ENCODE results near the gene SURF4.
"Not testable (repeated sequence)": the region's sequence is repeated elsewhere in the genome, so short reads cannot be mapped to it uniquely, and the experiment has no call there.

SURF4 gene

DNA sequence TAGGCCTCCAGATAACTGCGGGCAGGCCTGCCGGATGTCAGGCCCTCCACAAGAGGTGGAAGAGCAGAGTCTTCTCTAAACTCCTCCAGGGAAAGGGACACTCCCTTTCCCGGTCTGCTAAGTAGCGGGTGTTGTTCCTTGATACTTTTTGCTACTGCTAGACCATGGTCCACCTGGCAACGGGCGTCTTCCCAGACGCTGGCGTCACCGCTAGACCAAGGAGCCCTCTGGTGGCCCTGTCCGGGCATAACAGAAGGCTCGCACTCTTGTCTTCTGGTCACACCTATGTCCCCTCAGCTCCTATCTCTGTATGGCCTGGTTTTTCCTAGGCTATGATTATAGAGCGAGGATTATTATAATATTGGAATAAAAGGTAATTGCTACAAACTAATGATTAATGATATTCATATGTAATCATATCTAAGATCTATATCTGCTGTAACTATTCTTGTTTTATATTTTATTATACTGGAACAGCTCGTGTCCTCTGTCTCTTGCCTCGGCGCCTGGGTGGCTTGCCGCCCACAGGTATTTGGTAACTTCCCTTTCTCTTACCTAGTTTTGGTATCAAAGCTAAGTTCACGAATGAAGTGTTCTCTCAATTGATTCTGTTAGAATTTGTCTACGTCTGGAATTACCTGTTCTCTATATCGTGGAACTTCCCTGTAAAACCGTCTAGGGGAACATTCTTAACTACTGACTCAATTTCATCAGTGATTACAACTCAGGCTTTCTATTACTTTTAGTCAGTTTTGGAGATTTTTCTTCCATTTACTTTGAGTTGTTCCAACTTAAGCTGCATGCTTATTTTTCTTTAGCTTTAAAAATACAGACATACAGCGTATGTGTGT is 46.3 kb downstream of the SURF4 start:
- not testable (repeated sequence) for H3K27me3 ChIP-seq (replicated peaks; ENCODE audit: control insufficient read depth, insufficient read depth, low read length); H3K9ac ChIP-seq (ENCODE audit: low read length); H3K9me3 ChIP-seq (ENCODE audit: control insufficient read depth, low read length); H3K4me1 ChIP-seq (ENCODE audit: control insufficient read depth, insufficient read depth, low read length); H3K4me3 ChIP-seq (ENCODE audit: low read length)
- H3K36me3 ChIP-seq (ENCODE audit: control insufficient read depth, insufficient read depth, low read length, severe bottlenecking): peaks cover 45% of the 10 kb centered on the region
- DNase-seq (ENCODE audit: low read depth): peak; percentile 12

DNA sequence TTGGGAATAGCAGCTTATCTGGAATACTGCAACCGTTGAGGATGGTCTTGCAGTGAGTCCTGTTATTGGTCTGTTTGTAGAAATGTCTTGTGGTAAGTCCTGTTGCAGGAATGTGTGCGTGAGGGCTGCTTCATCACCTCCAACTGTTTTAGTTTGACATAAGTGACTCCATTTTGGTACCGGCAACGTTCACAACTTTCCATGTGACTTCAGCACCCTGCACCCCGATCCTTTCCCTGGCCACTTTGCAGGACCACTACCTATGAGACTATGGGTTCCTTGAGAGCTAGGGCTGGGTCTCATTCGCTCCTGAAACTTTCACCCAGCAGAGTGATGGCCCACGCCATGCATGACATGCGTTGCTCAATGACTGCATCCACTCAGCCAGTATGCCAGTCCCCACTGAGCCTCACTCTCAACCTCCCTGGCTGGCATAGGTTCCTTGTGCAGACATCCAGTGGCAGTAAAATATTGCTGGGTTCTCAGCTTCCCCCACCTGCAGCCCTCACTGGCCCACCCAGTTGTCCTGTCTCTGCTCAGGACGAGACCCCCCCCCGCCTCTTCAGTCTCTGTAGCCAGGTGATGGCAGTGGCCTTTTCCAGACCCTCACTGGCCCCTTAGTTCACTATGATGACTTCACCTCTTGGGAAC is 47.9 kb downstream of the SURF4 start:
- no peaks in the 10 kb centered on the region for H3K4me1 ChIP-seq (ENCODE audit: control insufficient read depth, insufficient read depth, low read length)
- H3K9me3 ChIP-seq (ENCODE audit: control insufficient read depth, low read length): peaks cover 4% of the 10 kb centered on the region
- H3K4me3 ChIP-seq (ENCODE audit: low read length): no peak overlapping the region
- no peak for DNase-seq (ENCODE audit: low read depth)
- H3K27me3 ChIP-seq (replicated peaks; ENCODE audit: control insufficient read depth, insufficient read depth, low read length): no peaks in the 10 kb centered on the region
- peaks cover 31% of the 10 kb centered on the region for H3K36me3 ChIP-seq (ENCODE audit: control insufficient read depth, insufficient read depth, low read length, severe bottlenecking)
- H3K9ac ChIP-seq (ENCODE audit: low read length): no peak overlapping the region

DNA sequence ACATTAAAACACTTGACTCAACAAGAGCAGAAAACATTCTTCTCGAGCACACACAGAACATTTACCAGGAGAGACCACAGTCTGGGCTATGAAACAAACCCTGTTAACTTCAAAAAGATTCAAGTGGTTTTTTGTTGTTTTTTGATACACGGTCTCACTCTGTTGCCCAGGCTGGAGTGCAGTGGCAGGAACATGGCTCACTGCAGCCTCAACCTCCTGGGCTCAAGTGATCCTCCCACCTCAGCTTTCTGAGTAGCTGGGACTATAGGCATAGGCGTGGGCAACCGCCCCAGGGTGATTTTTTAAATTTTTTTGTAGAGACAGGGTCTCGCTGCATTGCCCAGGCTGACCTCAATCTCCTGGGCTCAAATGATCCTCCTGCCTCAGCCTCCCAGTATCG is 48.8 kb downstream of the SURF4 start:
- not testable (repeated sequence) for DNase-seq (ENCODE audit: low read depth); H3K9ac ChIP-seq (ENCODE audit: low read length); H3K9me3 ChIP-seq (ENCODE audit: control insufficient read depth, low read length); H3K4me1 ChIP-seq (ENCODE audit: control insufficient read depth, insufficient read depth, low read length); H3K4me3 ChIP-seq (ENCODE audit: low read length); H3K27me3 ChIP-seq (replicated peaks; ENCODE audit: control insufficient read depth, insufficient read depth, low read length)
- peaks cover 22% of the 10 kb centered on the region for H3K36me3 ChIP-seq (ENCODE audit: control insufficient read depth, insufficient read depth, low read length, severe bottlenecking)

DNA sequence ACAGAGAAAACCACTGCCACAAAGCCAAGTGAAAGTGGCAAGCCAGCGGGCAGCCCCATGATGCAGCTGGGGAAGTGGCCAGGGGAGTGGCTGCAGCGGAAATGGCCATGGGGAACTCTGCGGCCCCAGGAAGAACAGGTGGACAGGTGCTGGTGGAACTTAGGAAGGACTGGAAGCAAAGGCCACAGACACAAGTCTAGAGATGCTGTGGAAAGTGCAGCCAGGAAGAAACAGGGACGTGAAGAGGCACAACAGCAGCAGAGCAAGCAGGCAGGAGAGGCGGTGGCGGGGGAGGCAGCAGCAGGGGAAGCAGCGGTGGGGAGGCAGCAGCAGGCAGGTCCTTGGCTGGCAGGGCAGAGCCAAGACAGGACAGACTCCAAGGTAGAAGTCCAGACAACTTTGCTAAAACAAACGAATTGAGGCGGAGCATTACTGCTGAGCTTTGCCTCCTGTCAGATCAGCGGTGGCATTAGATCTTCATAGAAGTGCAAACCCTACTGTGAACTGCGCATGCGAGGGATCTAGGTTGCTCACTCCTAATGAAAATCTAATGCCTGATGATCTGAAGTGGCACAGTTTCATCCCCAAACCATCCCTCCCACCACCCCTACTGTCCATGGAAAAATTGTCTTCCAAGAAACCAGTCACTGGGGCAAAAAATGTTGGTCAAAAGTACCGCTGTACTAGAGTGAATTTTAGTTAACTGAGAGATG is 51.7 kb downstream of the SURF4 start:
- no peak overlapping the region for H3K9ac ChIP-seq (ENCODE audit: low read length)
- H3K9me3 ChIP-seq (ENCODE audit: control insufficient read depth, low read length): peaks cover 4% of the 10 kb centered on the region
- no peaks in the 10 kb centered on the region for H3K4me1 ChIP-seq (ENCODE audit: control insufficient read depth, insufficient read depth, low read length)
- no peaks in the 10 kb centered on the region for H3K27me3 ChIP-seq (replicated peaks; ENCODE audit: control insufficient read depth, insufficient read depth, low read length)
- no peak overlapping the region for H3K4me3 ChIP-seq (ENCODE audit: low read length)
- H3K36me3 ChIP-seq (ENCODE audit: control insufficient read depth, insufficient read depth, low read length, severe bottlenecking): no peaks in the 10 kb centered on the region
- no peak for DNase-seq (ENCODE audit: low read depth)

DNA sequence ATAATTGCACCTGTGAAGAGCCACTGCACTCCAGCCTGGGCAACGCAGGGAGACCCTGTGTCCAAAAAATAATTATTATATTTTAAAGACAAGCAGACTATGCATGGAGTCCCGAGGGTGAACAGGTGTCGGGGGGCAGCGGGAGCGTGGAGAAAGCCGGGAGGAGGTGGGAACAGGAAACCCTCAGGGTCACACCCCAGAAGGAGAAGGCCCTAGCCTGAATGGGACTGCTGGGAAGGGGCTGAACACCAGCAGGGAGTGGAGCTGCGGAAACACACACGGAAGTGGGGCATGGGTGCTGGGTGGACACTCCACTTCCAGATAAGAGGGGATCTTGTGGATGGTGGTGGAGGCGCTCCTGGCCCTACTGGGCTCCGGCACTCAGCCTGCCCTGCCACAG is 52.6 kb downstream of the SURF4 start:
- H3K4me3 ChIP-seq (ENCODE audit: low read length): no peak overlapping the region
- no peaks in the 10 kb centered on the region for H3K27me3 ChIP-seq (replicated peaks; ENCODE audit: control insufficient read depth, insufficient read depth, low read length)
- H3K36me3 ChIP-seq (ENCODE audit: control insufficient read depth, insufficient read depth, low read length, severe bottlenecking): no peaks in the 10 kb centered on the region
- H3K9ac ChIP-seq (ENCODE audit: low read length): no peak overlapping the region
- DNase-seq (ENCODE audit: low read depth): no peak
- H3K4me1 ChIP-seq (ENCODE audit: control insufficient read depth, insufficient read depth, low read length): no peaks in the 10 kb centered on the region
- peaks cover 4% of the 10 kb centered on the region for H3K9me3 ChIP-seq (ENCODE audit: control insufficient read depth, low read length)

DNA sequence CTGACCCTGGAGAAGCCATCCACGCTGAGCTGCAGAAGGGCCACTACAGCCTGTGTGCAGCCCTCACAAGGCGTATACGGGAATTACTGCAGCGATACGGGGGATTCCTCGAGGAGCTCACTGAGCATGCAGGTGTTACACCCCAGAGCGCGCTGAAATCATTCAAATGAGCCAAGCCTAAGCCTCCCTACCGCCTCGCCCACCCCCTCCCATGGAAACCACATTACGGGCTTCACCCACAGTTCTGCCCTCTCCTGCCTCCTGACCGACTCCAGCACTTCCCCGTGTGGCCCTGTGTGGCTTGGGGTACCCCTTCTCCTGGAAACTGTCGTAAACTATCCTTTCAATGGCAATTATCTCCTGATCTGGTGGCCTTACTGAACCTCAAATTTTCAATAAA is 53.2 kb downstream of the SURF4 start:
- no peaks in the 10 kb centered on the region for H3K36me3 ChIP-seq (ENCODE audit: control insufficient read depth, insufficient read depth, low read length, severe bottlenecking)
- DNase-seq (ENCODE audit: low read depth): no peak
- H3K9ac ChIP-seq (ENCODE audit: low read length): no peak overlapping the region
- H3K9me3 ChIP-seq (ENCODE audit: control insufficient read depth, low read length): peaks cover 4% of the 10 kb centered on the region
- H3K4me1 ChIP-seq (ENCODE audit: control insufficient read depth, insufficient read depth, low read length): no peaks in the 10 kb centered on the region
- H3K27me3 ChIP-seq (replicated peaks; ENCODE audit: control insufficient read depth, insufficient read depth, low read length): no peaks in the 10 kb centered on the region
- H3K4me3 ChIP-seq (ENCODE audit: low read length): no peak overlapping the region

DNA sequence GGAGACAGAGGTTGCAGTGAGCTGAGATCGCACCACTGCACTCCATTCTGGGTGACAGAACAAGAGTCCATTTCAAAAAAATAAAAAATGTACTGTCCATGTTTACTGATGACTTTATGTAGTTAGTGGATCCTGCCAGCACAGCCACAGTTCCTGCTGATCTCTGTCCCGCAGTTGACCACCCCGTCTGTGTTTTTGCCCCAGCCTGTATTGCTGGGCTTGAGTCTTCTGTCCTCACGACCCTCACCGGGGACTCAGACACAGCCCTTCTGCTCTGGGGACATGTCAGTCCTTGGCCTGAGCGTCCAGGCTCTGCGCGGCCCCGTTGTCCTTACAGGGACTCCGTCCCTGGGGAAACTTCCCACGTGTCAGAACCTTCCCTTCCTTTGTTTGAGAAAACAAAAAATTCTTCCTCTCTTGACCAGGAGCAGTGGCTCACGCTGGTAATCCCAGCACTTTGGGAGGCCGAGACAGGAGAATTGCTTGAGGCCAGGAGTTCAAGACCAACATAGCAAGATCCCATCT is 54.4 kb downstream of the SURF4 start:
- no peaks in the 10 kb centered on the region for H3K4me1 ChIP-seq (ENCODE audit: control insufficient read depth, insufficient read depth, low read length)
- H3K4me3 ChIP-seq (ENCODE audit: low read length): no peak overlapping the region
- no peak overlapping the region for H3K9ac ChIP-seq (ENCODE audit: low read length)
- DNase-seq (ENCODE audit: low read depth): no peak
- H3K9me3 ChIP-seq (ENCODE audit: control insufficient read depth, low read length): peaks cover 4% of the 10 kb centered on the region
- H3K27me3 ChIP-seq (replicated peaks; ENCODE audit: control insufficient read depth, insufficient read depth, low read length): peaks cover 3% of the 10 kb centered on the region
- no peaks in the 10 kb centered on the region for H3K36me3 ChIP-seq (ENCODE audit: control insufficient read depth, insufficient read depth, low read length, severe bottlenecking)

DNA sequence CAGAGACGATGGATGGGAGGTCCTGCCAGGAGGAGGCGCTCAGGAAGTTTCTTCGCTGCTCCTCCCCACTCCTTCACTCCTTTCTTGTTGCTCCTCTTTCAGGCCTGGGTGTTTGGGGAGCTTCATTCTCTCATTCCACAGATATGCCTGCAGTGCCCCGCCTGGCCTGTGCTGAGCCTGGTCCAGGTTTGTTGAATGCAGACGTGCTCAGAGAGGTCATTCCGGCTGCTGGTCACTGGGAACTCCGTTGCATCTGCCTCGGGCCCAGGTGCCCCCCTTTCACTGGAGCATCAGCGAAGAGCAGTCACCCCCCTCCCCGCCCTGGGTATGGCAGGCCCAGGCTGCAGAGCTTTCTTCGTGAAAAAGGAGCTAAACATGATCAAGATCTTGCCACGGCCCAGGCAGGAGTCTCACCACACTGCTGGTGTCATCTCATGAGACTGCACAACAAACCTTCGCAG is 55.4 kb downstream of the SURF4 start:
- no peak overlapping the region for H3K9ac ChIP-seq (ENCODE audit: low read length)
- no peak overlapping the region for H3K4me3 ChIP-seq (ENCODE audit: low read length)
- H3K27me3 ChIP-seq (replicated peaks; ENCODE audit: control insufficient read depth, insufficient read depth, low read length): peaks cover 4% of the 10 kb centered on the region
- peaks cover 4% of the 10 kb centered on the region for H3K9me3 ChIP-seq (ENCODE audit: control insufficient read depth, low read length)
- no peaks in the 10 kb centered on the region for H3K36me3 ChIP-seq (ENCODE audit: control insufficient read depth, insufficient read depth, low read length, severe bottlenecking)
- H3K4me1 ChIP-seq (ENCODE audit: control insufficient read depth, insufficient read depth, low read length): no peaks in the 10 kb centered on the region
- no peak for DNase-seq (ENCODE audit: low read depth)

DNA sequence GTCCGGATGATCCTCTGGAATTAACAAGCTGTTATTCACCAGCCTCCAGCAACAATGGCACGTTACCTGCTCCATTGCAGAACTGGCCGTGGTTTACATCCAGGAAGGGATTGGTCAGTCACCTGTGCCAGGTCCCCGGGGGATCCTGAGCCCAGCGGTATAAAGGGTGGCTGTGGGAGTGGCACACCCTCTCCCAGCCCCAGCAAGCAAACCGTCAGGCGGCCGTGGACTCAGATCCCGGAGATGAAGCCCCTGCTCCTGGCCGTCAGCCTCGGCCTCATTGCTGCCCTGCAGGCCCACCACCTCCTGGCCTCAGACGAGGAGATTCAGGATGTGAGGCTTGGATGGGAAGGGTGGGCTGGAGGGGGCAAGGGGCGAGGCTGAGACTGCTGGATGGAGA is 58.3 kb downstream of the SURF4 start:
- not testable (repeated sequence) for DNase-seq (ENCODE audit: low read depth); H3K4me3 ChIP-seq (ENCODE audit: low read length); H3K4me1 ChIP-seq (ENCODE audit: control insufficient read depth, insufficient read depth, low read length)

DNA sequence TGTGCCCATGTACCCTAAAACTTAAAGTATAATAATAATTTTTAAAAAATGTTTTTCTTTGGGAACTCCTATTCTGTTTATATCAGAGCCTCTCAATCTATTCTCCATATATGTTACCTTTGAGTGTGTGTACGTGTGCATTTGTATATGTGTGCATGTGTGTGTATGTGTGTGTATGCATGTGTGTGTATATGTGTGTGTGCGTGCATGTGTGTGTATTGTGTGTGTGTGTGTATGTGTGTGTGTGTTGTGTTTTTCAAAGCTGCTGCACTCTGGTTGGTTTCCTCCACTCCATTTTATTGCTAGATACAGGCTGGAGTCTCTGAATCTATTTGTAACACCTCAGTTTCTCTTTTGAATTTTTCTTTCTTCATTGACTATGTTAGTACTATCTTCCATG is 59.9 kb downstream of the SURF4 start:
- DNase-seq (ENCODE audit: low read depth): no peak
- Histone ChIP-seq H3K36me3 (ENCODE audit: control insufficient read depth, insufficient read depth, low read length, severe bottlenecking) (no peaks in the 10 kb centered on the region), H3K27me3 (replicated peaks; ENCODE audit: control insufficient read depth, insufficient read depth, low read length) (peaks cover 4% of the 10 kb centered on the region), H3K9me3 (ENCODE audit: control insufficient read depth, low read length) (no peaks in the 10 kb centered on the region), H3K4me1 (ENCODE audit: control insufficient read depth, insufficient read depth, low read length) (no peaks in the 10 kb centered on the region), H3K4me3 (ENCODE audit: low read length) (no peak overlapping the region), H3K9ac (ENCODE audit: low read length) (no peak overlapping the region)

More for the DNA sequence above, 58.3 kb downstream of the SURF4 start:
- H3K9me3 ChIP-seq (ENCODE audit: control insufficient read depth, low read length); H3K27me3 ChIP-seq (replicated peaks; ENCODE audit: control insufficient read depth, insufficient read depth, low read length); H3K36me3 ChIP-seq (ENCODE audit: control insufficient read depth, insufficient read depth, low read length, severe bottlenecking); H3K9ac ChIP-seq (ENCODE audit: low read length): not testable (repeated sequence)
